ENCODE data around the gene CHRM1. TPM values are rescaled to one million over a fixed set of nuclear protein-coding genes. Genes with fewer than 3 reads are reported as not detected.
"Not testable (repeated sequence)": the region's sequence is repeated elsewhere in the genome, so short reads cannot be mapped to it uniquely, and the experiment has no call there.

The CHRM1 gene
- total RNA-seq, 4 donors from 2014 or later, result not detected

DNA sequence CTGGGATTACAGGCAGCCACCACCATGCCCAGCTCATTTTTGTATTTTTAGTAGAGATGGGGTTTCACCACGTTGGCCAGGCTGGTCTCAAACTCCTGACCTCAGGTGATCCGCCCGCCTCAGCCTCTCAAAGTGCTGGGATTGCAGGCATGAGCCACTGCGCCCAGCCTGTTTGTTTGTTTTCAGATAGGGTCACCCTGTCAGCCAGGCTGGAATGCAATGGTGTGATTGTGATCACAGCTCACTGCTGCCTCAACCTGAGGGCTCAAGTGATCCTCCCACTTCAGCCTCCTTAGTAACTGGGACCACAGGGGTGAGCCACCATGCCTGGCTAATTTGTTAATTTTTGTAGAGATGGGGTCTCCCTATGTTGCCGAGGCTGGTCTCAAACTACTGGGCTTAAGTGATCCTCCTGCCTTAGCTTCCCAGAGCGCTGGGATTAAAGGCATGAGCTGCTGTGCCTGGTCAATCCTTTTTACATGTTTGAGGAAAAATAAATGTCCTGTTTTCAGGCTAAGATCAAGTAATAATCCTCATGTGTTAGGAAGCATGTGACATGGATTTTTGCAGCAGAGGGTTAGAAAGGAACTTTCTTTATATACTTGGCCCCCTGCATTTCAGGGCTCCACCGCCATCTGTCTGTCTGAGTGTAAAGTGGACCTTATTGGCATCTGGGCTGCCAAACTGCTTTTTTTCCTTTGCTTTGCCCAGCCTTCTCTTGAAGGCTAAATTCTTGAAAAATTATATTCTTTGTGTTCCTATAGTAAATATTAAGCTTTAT, 45.3 kb downstream of the CHRM1 start:
- ATAC-seq (ENCODE audit: low FRiP score) (no peak), DNase-seq (ENCODE audit: low spot score) (no peak)
- TF ChIP-seq, protein P1, sequence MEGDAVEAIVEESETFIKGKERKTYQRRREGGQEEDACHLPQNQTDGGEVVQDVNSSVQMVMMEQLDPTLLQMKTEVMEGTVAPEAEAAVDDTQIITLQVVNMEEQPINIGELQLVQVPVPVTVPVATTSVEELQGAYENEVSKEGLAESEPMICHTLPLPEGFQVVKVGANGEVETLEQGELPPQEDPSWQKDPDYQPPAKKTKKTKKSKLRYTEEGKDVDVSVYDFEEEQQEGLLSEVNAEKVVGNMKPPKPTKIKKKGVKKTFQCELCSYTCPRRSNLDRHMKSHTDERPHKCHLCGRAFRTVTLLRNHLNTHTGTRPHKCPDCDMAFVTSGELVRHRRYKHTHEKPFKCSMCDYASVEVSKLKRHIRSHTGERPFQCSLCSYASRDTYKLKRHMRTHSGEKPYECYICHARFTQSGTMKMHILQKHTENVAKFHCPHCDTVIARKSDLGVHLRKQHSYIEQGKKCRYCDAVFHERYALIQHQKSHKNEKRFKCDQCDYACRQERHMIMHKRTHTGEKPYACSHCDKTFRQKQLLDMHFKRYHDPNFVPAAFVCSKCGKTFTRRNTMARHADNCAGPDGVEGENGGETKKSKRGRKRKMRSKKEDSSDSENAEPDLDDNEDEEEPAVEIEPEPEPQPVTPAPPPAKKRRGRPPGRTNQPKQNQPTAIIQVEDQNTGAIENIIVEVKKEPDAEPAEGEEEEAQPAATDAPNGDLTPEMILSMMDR (IDR thresholded peaks at IDR 0.05), result no peak

DNA sequence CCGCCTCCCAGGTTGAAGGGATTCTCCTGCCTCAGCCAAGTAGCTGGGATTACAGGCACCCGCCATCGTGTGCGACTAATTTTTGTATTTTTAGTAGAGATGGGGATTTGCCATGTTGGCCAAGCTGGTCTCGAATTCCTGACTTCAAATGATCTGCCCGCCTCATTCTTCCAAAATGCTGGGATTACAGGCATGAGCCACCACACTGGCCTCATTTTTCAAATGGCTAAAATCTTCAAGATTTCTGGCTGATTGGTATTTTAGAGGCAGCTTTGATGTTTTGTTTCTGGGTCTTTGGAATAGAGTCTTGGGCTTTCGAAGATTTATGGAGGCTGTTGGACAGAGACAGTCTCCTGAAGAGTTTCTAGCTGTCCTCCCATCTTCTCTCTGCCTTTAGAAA, 46.3 kb downstream of the CHRM1 start:
- TF ChIP-seq, protein P1 (IDR thresholded peaks at IDR 0.05), result no peak
- ATAC-seq (ENCODE audit: low FRiP score), result no peak
- no peak for DNase-seq (ENCODE audit: low spot score)

DNA sequence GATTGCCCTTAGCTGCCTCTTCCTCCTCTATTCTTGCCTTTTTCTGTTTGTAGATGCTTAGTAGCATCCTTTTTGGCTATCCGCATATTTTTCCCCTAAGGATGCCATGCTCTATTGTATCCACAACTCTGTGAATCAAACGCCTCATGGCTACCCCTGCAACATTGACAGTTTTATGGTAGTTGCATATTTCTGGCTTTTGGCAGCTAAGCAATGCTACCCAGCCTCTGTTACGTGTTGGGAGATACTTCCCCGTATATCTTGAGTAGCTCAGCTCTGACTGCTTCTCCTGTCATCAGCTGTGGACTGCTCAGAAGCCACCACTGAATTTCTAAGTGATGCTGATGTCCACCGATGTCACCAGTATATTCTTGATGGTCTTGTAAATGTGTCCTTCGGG, 55.5 kb downstream of the CHRM1 start:
- no peak for DNase-seq (ENCODE audit: low spot score)
- ATAC-seq (ENCODE audit: low FRiP score), result no peak
- TF ChIP-seq, protein P1 (IDR thresholded peaks at IDR 0.05), result no peak

DNA sequence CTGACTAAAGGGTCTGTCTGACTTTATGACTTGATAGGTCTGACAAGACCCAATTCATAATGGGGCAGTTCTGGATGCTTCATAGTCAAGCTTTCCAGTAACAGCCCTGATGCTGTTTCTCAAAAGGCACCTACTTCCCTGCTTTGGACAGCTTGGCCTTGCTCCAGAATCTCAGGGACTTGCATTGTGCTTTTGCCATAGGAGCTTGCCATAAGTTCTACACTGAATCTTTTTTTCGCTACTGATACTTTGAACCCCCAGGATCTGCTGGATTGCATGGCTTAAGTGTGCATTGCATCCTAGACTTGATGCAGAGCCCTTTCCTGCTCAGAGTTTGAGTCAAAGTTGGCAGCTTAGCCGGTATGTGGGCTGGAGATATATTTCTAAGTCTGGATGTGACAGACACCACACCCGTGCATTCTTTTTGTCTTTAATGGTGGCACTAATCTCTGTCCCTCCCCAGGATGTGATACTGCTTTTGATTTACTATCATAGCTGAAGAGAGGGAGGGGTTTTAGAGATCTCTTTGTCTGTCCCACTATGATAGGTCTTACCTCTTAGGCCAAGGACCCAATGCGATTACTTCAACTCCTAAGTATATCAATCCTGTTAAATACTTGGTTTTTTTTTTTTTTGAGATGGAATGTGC, 57.4 kb downstream of the CHRM1 start:
- TF ChIP-seq, protein P1 (IDR thresholded peaks at IDR 0.05), result no peak
- DNase-seq (ENCODE audit: low spot score) (no peak), ATAC-seq (ENCODE audit: low FRiP score) (peak; percentile 26)

DNA sequence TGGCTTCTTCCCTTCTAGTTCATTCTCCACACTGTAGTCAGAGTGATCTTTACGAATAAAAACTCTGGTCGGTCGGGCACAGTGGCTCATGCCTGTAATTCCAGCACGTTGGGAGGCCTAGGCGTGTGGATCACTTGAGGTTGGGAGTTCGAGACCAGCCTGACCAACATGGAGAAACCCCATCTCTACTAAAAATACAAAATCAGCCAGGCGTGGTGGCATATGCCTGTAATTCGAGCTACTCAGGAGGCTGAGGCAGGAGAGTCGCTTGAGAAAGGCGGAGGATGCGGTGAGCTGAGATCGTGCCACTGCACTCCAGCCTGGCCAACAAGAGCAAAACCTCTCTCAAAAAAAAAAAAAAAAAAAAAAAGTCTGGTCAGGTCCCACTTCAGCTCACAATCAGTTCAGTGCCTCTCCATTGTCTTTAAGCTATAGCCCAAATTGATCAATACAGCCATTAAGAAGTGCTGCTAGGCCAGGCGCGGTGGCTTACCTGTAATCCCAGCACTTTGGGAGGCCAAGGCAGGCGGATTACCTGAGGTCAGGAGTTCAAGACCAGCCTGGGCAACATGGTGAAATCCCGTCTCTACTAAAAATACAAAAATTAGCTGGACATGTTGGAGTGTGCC, 59.5 kb downstream of the CHRM1 start:
- ATAC-seq (ENCODE audit: low FRiP score); DNase-seq (ENCODE audit: low spot score): not testable (repeated sequence)

DNA sequence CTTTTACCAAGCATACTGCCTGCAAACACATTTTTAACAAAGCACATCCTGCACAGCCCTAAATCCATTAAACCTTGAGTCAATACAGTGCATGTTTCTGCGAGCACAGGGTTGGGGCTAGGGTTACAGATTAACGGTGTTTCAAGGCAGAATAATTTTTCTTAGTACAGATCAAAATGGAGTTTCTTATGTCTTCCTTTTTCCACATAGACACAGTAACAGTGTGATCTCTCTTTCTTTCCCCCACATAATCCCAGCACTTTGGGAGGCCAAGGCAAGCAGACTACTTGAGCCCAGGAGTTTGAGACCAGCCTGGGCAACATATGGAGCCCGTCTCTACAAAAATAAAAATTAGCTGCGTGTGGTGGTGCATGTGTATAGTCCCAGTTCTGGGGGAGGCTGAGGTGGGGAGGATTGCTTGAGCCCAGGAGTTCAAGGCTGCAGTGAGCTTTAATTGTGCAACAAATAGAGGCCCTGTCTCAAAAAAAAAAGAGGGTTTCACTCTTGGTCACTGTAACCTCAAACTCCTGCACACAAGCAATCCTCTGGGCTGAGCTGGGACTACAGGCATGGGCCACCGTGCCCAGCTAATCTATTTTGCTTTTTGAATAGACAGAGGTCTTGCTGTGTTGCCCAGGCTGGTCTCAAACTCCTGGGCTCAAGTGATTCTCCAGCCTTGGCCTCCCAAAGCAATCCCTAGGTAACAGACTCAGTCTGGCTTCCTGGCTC, 60.2 kb downstream of the CHRM1 start:
- DNase-seq (ENCODE audit: low spot score) (no peak), ATAC-seq (ENCODE audit: low FRiP score) (no peak)
- TF ChIP-seq, protein P1 (IDR thresholded peaks at IDR 0.05), result no peak

DNA sequence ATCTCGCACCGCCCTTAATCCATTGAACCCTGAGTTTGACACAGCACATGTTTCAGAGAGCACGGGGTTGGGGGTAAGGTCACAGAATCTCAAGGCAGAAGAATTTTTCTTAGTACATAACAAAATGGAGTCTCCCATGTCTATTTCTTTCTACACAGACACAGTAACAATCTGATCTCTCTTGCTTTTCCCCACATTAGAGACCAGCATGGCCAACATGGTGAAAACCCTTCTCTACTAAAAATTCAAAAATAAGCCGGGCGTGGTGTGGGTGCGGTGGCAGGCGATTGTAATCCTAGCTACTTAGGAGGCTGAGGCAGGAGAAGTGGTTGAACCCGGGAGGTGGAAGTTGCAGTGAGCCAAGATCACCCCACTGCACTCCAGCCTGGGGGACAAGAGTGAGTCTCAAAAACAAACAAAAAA, 61.9 kb downstream of the CHRM1 start:
- not testable (repeated sequence) for ATAC-seq (ENCODE audit: low FRiP score); DNase-seq (ENCODE audit: low spot score)

Small RNA genes lying within 50 kb of the gene (small RNA-seq; reads per million reads assigned to genes)
- gene RN7SL259P, result not detected

Other genes with a start within 250 kb of the CHRM1 start
- 1 to 10 TPM; 7.3 to 9.9 (median 8.2) TPM for gene UQCC3, start 249.7 kb downstream of the CHRM1 start, total RNA-seq
- gene LBHD1, start 249.1 kb downstream of the CHRM1 start, total RNA-seq, result 1 to 10 TPM; 3.0 to 6.8 (median 5.7) TPM
- gene UBXN1, start 242.3 kb downstream of the CHRM1 start, total RNA-seq, result 100 to 1,000 TPM; 135 to 196 (median 167) TPM
- gene LRRN4CL, start 231.8 kb downstream of the CHRM1 start, total RNA-seq, result 10 to 100 TPM; 30.9 to 49.3 (median 44.5) TPM
- 10 to 100 TPM; 37.1 to 51.2 (median 48.2) TPM for gene BSCL2, start 213.9 kb downstream of the CHRM1 start, total RNA-seq
- not detected for gene GNG3, start 213.7 kb downstream of the CHRM1 start, total RNA-seq
- 10 to 100 TPM; 10.7 to 42.6 (median 25.2) TPM for gene HNRNPUL2, start 193.9 kb downstream of the CHRM1 start, total RNA-seq
- gene TTC9C, start 192.9 kb downstream of the CHRM1 start, total RNA-seq, result 10 to 100 TPM; 13.8 to 24.4 (median 19.0) TPM
- gene ZBTB3, start 167.2 kb downstream of the CHRM1 start, total RNA-seq, result 1 to 10 TPM; 5.3 to 7.3 (median 5.8) TPM
- gene POLR2G, start 159.8 kb downstream of the CHRM1 start, total RNA-seq, result 10 to 100 TPM; 37.9 to 57.9 (median 50.5) TPM
- gene TAF6L, start 150.0 kb downstream of the CHRM1 start, total RNA-seq, result 10 to 100 TPM; 11.7 to 20.3 (median 14.9) TPM
- 10 to 100 TPM; 36.4 to 69.7 (median 57.1) TPM for gene TMEM179B, start 134.0 kb downstream of the CHRM1 start, total RNA-seq
- 10 to 100 TPM; 20.8 to 45.1 (median 30.3) TPM for gene TMEM223, start 129.4 kb downstream of the CHRM1 start, total RNA-seq
- gene NXF1, start 115.9 kb downstream of the CHRM1 start, total RNA-seq, result 100 to 1,000 TPM in 1 of 4 donors, 10 to 100 TPM in 3; 51.9 to 101 (median 78.3) TPM
- 10 to 100 TPM; 32.2 to 43.1 (median 37.4) TPM for gene STX5, start 89.3 kb downstream of the CHRM1 start, total RNA-seq
- gene TEX54, start 88.5 kb downstream of the CHRM1 start, total RNA-seq, result not detected
- 100 to 1,000 TPM in 1 of 4 donors, 10 to 100 TPM in 3; 32.3 to 138 (median 40.8) TPM for gene WDR74, start 81.8 kb downstream of the CHRM1 start, total RNA-seq
- gene SLC3A2, start 40.5 kb downstream of the CHRM1 start, total RNA-seq, result 100 to 1,000 TPM; 110 to 239 (median 191) TPM
- not detected for gene SLC22A6, start 63.6 kb upstream of the CHRM1 start, total RNA-seq
- not detected for gene SLC22A8, start 94.5 kb upstream of the CHRM1 start, total RNA-seq
- gene SLC22A24, start 222.9 kb upstream of the CHRM1 start, total RNA-seq, result not detected